Measurements from ENCODE around the gene PDE4A.

- TF ChIP-seq POLR2A (IDR thresholded peaks at IDR 0.05) (no peak), CTCF (IDR thresholded peaks at IDR 0.05) (no peak), EP300 (IDR thresholded peaks at IDR 0.05) (no peak)
Measured at GRCh38 chr19:10399878-10400277, 20.5 kb upstream of the PDE4A start.

All from ovary (tissue), 3 donors.